Uterus (tissue), 2 donors: ENCODE data around the gene IL13RA1.

Source experiments
- POLR2A ChIP-seq, 2 donors: fragments of 450-650 bp; IDR thresholded peaks; one replicate each; pipeline ENCODE4 v1.6.1; 2016; ENCODE audit warnings: antibody characterized with exemption in 2 of 2, mild to moderate bottlenecking in 1 of 2, moderate library complexity in 1 of 2
- TF ChIP-seq, protein P1 (sequence below), 4 experiments: fragments of 200-600 bp in 2 of 4; fragments of 450-650 bp in 2 of 4; sonication (generic) in 2 of 4; IDR thresholded peaks; one replicate each; pipeline ENCODE4 v1.5.1; 2016 to 2019; ENCODE audit warnings: antibody characterized with exemption in 4 of 4, mild to moderate bottlenecking in 2 of 4, moderate library complexity in 1 of 4

GRCh38 chrX:118751950-118752783 is 24.8 kb downstream of the IL13RA1 start:
- TF ChIP-seq, protein P1, sequence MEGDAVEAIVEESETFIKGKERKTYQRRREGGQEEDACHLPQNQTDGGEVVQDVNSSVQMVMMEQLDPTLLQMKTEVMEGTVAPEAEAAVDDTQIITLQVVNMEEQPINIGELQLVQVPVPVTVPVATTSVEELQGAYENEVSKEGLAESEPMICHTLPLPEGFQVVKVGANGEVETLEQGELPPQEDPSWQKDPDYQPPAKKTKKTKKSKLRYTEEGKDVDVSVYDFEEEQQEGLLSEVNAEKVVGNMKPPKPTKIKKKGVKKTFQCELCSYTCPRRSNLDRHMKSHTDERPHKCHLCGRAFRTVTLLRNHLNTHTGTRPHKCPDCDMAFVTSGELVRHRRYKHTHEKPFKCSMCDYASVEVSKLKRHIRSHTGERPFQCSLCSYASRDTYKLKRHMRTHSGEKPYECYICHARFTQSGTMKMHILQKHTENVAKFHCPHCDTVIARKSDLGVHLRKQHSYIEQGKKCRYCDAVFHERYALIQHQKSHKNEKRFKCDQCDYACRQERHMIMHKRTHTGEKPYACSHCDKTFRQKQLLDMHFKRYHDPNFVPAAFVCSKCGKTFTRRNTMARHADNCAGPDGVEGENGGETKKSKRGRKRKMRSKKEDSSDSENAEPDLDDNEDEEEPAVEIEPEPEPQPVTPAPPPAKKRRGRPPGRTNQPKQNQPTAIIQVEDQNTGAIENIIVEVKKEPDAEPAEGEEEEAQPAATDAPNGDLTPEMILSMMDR (IDR thresholded peaks at IDR 0.05): no peak
- no peak for TF ChIP-seq POLR2A (IDR thresholded peaks at IDR 0.05)
